ENCODE results near the gene ADI1.
"Not testable (repeated sequence)": the region's sequence is repeated elsewhere in the genome, so short reads cannot be mapped to it uniquely, and the experiment has no call there.

The ADI1 gene

DNA sequence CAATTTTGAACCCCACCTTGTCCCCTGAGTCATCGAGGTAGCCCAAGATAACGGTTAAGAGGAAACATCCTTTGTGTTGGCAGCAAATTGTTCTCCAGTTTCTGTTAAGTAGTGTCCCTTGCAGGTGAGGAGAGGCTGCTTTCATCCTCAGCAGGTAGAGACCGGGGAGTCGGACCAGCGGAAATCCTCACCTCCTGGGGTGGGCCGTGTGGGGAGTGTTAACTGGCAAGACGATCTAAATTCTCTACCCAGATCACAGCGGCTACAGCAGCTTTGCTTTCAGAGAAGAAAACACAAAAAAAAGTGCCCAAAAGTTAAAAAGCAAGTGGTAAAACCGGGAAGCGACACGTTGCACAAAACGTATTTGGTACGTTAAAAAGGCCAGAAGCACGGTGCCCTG is 63.2 kb downstream of the ADI1 start:
- TF ChIP-seq FOXM1 (IDR thresholded peaks at IDR 0.05; ENCODE audit: borderline replicate concordance) (no peak), ZNF384 (IDR thresholded peaks at IDR 0.05) (no peak), BHLHE40 (IDR thresholded peaks at IDR 0.05; ENCODE audit: borderline replicate concordance) (no peak), FOXK2 (IDR thresholded peaks at IDR 0.05) (no peak), SUZ12 (IDR thresholded peaks at IDR 0.05) (no peak), TARDBP (IDR thresholded peaks at IDR 0.05) (no peak), FOXA1 (IDR thresholded peaks at IDR 0.05) (no peak), CTBP1 (IDR thresholded peaks at IDR 0.05; ENCODE audit: borderline replicate concordance) (no peak), L3MBTL2 (conservative IDR thresholded peaks at IDR 0.05) (no peak), LEF1 (IDR thresholded peaks at IDR 0.05; ENCODE audit: borderline replicate concordance) (no peak), ELF4 (IDR thresholded peaks at IDR 0.05) (no peak), ARNT (IDR thresholded peaks at IDR 0.05) (no peak), HDGF (IDR thresholded peaks at IDR 0.05; ENCODE audit: borderline replicate concordance) (no peak), NFRKB (IDR thresholded peaks at IDR 0.05) (no peak), SP1 (IDR thresholded peaks at IDR 0.05) (no peak)
- TF ChIP-seq, protein P1, sequence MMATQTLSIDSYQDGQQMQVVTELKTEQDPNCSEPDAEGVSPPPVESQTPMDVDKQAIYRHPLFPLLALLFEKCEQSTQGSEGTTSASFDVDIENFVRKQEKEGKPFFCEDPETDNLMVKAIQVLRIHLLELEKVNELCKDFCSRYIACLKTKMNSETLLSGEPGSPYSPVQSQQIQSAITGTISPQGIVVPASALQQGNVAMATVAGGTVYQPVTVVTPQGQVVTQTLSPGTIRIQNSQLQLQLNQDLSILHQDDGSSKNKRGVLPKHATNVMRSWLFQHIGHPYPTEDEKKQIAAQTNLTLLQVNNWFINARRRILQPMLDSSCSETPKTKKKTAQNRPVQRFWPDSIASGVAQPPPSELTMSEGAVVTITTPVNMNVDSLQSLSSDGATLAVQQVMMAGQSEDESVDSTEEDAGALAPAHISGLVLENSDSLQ (IDR thresholded peaks at IDR 0.05): no peak
- ChIA-PET CTCF (no interaction called here), POLR2A (no interaction called here)

GRCh38 chr2:3454802-3455201 is 64.5 kb downstream of the ADI1 start:
- POLR2A ChIA-PET: no interaction called here
- DNase-seq (ENCODE audit: extremely low spot score): no peak
- CTCF ChIA-PET: no interaction called here
- TF ChIP-seq ELF4 (IDR thresholded peaks at IDR 0.05) (no peak), SUZ12 (IDR thresholded peaks at IDR 0.05) (no peak), BHLHE40 (IDR thresholded peaks at IDR 0.05; ENCODE audit: borderline replicate concordance) (no peak), FOXK2 (IDR thresholded peaks at IDR 0.05) (no peak), NFRKB (IDR thresholded peaks at IDR 0.05) (no peak), L3MBTL2 (conservative IDR thresholded peaks at IDR 0.05) (no peak), TARDBP (IDR thresholded peaks at IDR 0.05) (no peak), ZNF384 (IDR thresholded peaks at IDR 0.05) (no peak), CTBP1 (IDR thresholded peaks at IDR 0.05; ENCODE audit: borderline replicate concordance) (no peak)
- TF ChIP-seq, protein P1 (IDR thresholded peaks at IDR 0.05): no peak

More for the DNA sequence above, 63.2 kb downstream of the ADI1 start:
- DNase-seq (ENCODE audit: extremely low spot score): no peak

DNA sequence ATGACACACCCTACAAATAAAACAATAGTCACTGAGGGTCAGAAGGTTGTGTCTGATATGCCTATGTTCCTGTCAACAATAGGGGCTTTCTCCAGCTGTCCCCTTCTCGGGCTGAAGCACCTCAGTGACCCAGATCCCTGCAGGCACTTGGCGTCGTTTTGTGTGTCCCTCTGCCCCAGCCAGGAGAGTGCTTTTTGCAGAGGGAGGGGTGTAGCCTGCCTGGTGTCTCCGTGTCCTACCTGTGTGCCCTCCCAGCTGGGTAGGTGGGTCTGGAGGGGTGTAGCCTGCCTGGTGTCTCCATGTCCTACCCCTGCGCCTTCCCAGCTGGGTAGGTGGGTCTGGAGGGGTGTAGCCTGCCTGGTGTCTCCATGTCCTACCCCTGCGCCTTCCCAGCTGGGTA is 65.3 kb downstream of the ADI1 start:
- DNase-seq (ENCODE audit: extremely low spot score); CTCF ChIA-PET: not testable (repeated sequence)

GRCh38 chr2:3453190-3453999 is 65.9 kb downstream of the ADI1 start:
- CTCF ChIA-PET: no interaction called here
- no peak for DNase-seq (ENCODE audit: extremely low spot score)

More for the DNA sequence above, 65.3 kb downstream of the ADI1 start:
- POLR2A ChIA-PET: not testable (repeated sequence)

DNA sequence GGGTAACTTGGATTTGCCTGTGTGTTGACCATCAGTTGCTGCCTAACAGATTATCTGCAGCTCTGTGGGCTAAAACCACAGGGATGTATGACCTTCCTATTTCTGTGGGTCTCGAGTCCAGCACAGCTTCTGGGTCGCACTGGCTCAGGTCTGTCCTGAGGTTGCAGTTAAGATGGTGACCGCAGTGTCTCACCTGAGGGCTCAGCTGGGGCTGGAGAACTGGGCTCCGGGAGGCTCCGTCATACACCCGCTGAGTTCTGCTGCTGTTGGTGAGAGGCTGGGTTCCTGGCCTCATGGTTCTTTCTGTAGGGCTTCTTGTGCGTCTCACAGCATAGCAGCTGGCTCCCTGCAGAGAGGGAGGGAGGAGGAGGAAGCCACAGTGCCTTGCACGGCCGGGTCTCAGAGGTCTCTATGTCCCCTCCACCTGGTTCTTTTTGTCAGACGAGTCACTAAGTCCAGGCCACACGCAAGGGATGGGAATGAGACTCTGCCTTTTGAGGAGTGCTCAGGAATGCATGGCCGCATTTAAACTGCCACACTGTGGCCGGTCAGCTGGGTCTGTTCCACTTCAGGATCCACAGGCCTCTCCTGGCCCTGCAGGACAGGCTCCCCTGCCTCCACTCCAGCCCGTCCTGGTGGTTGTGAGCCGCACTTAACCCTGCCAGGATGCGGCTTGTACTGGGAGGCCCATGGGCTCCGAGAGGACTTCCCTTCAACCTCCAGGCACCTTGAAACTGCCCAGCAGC is 67.2 kb downstream of the ADI1 start:
- no peak for DNase-seq (ENCODE audit: extremely low spot score)
- TF ChIP-seq BHLHE40 (IDR thresholded peaks at IDR 0.05; ENCODE audit: borderline replicate concordance): no peak
- no peak for TF ChIP-seq L3MBTL2 (conservative IDR thresholded peaks at IDR 0.05)
- no peak for TF ChIP-seq HDGF (IDR thresholded peaks at IDR 0.05; ENCODE audit: borderline replicate concordance)
- no peak for TF ChIP-seq FOXA1 (IDR thresholded peaks at IDR 0.05)
- no peak for TF ChIP-seq TARDBP (IDR thresholded peaks at IDR 0.05)
- TF ChIP-seq FOXM1 (IDR thresholded peaks at IDR 0.05; ENCODE audit: borderline replicate concordance): no peak
- TF ChIP-seq ARNT (IDR thresholded peaks at IDR 0.05): no peak
- TF ChIP-seq ZNF384 (IDR thresholded peaks at IDR 0.05): no peak
- TF ChIP-seq SUZ12 (IDR thresholded peaks at IDR 0.05): no peak
- TF ChIP-seq, protein P1 (IDR thresholded peaks at IDR 0.05): no peak
- no peak for TF ChIP-seq FOXK2 (IDR thresholded peaks at IDR 0.05)
- TF ChIP-seq LEF1 (IDR thresholded peaks at IDR 0.05; ENCODE audit: borderline replicate concordance): no peak
- TF ChIP-seq SP1 (IDR thresholded peaks at IDR 0.05): no peak
- no peak for TF ChIP-seq ELF4 (IDR thresholded peaks at IDR 0.05)
- POLR2A ChIA-PET: no interaction called here
- CTCF ChIA-PET: interaction anchor here (0.6 kb wide), 1 partner anchor 1462 kb away, joined by 4 read pairs; no protein-coding TSS in a partner anchor

More at GRCh38 chr2:3453190-3453999, 65.9 kb downstream of the ADI1 start:
- POLR2A ChIA-PET: no interaction called here
- no peak for TF ChIP-seq FOXM1 (IDR thresholded peaks at IDR 0.05; ENCODE audit: borderline replicate concordance)
- TF ChIP-seq LEF1 (IDR thresholded peaks at IDR 0.05; ENCODE audit: borderline replicate concordance): no peak
- TF ChIP-seq, protein P1 (IDR thresholded peaks at IDR 0.05): no peak
- TF ChIP-seq NFRKB (IDR thresholded peaks at IDR 0.05): no peak
- TF ChIP-seq FOXK2 (IDR thresholded peaks at IDR 0.05): no peak
- TF ChIP-seq SUZ12 (IDR thresholded peaks at IDR 0.05): no peak
- TF ChIP-seq ARNT (IDR thresholded peaks at IDR 0.05): no peak
- TF ChIP-seq HDGF (IDR thresholded peaks at IDR 0.05; ENCODE audit: borderline replicate concordance): no peak
- TF ChIP-seq TARDBP (IDR thresholded peaks at IDR 0.05): no peak
- TF ChIP-seq CTBP1 (IDR thresholded peaks at IDR 0.05; ENCODE audit: borderline replicate concordance): no peak
- TF ChIP-seq FOXA1 (IDR thresholded peaks at IDR 0.05): no peak
- TF ChIP-seq ZNF384 (IDR thresholded peaks at IDR 0.05): no peak
- no peak for TF ChIP-seq SP1 (IDR thresholded peaks at IDR 0.05)
- no peak for TF ChIP-seq L3MBTL2 (conservative IDR thresholded peaks at IDR 0.05)
- TF ChIP-seq ELF4 (IDR thresholded peaks at IDR 0.05): no peak
- TF ChIP-seq BHLHE40 (IDR thresholded peaks at IDR 0.05; ENCODE audit: borderline replicate concordance): no peak
